ENCODE results near the gene JAM3. TPM values are rescaled to one million over a fixed set of nuclear protein-coding genes. Genes with fewer than 3 reads are reported as not detected.

JAM3 gene
- total RNA-seq (2022) (0.65 and 1.5 TPM in 2 replicates), Bru-seq, nascent RNA (percentile 17 among the genes with signal in this experiment), BruChase-seq, experiment 1, labeled RNA remaining after a 2-hour chase (percentile 16 among the genes with signal in this experiment), BruChase-seq, experiment 2, labeled RNA remaining after a 6-hour chase (percentile 18 among the genes with signal in this experiment)
- long read RNA-seq, partial matches to known transcripts, result 0 of 1 reads
- long read RNA-seq, other reads (novel, unspliced or antisense), result 0 of 1 reads

DNA sequence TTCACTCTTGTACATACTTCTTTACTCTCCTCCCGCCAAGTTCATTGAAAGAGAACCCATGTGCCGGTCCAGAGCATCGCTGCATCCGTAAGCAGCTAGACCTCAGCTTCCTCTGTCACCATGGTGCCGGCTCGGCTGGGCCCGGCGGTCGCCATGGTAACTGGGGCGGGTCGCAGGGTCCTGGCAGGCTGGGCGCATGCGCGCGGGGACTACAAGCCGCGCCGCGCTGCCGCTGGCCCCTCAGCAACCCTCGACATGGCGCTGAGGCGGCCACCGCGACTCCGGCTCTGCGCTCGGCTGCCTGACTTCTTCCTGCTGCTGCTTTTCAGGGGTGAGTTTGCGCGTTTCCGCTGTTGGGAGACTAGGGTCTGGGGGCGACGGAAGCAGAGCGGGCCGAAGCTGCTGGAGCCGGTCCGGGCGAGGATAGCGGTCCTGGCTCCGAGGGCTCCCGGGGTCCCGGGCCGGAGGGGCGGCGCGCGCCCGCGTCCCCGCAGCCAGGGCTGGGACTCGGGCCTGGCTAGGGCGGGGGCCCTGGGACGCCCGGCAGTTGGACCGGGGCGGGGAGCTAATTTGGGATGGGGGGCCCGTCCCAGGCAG lies at the start of gene JAM3:
TSS of gene JAM3 (plus strand) at position 244 of the 597 bp plus-strand sequence. CDS start at position 256, 12 bp downstream.
- DNase-seq, result peak; percentile 66 to 71

DNA sequence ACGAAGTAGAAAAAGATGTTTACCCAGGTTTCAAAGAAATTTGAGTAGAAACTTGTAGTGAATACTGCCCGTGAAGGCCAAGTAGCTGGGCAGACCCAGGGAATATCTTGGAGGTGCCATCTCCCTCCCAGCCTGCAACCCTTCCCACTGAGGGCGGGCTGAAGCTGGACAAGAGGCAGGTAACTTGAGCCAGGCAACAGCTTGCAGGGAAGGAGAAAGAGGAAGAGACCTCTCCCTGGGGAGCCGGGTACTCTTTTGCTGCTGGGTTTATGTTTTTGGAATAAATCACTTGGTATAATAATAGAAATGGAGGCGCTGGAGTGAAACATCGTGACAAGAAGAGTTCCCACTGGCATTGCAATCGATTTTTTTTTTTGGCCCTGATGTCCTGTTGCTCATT lies 49.4 kb upstream of the JAM3 start:
- H3K27ac Mint-ChIP-seq (ENCODE audit: unreplicated experiment), result no peak overlapping the region
- Histone ChIP-seq H3K9me3 (no peaks in the 10 kb centered on the region), H3K27me3 (replicated peaks; ENCODE audit: control insufficient read depth, insufficient read depth, low read length) (peaks cover 1% of the 10 kb centered on the region; the same call in 1 of the 2 replicates), H3K4me1 (no peaks in the 10 kb centered on the region), H3K4me3 (ENCODE audit: low read depth, low read length) (no peak overlapping the region), H3K36me3 (ENCODE audit: control insufficient read depth, insufficient read depth, low read length) (no peaks in the 10 kb centered on the region)
- no TSS peak for BruUV-seq (replicated peaks)
- no peaks in the 10 kb centered on the region for H3K4me1 Mint-ChIP-seq (ENCODE audit: low read depth, unreplicated experiment)
- no peak for DNase-seq
- H3K9me3 Mint-ChIP-seq (ENCODE audit: unreplicated experiment), result no peaks in the 10 kb centered on the region
- no peak overlapping the region for H3K4me3 Mint-ChIP-seq (ENCODE audit: unreplicated experiment)
- ChIA-PET CTCF (no interaction called here), POLR2A (no interaction called here)
- TF ChIP-seq, protein P1, sequence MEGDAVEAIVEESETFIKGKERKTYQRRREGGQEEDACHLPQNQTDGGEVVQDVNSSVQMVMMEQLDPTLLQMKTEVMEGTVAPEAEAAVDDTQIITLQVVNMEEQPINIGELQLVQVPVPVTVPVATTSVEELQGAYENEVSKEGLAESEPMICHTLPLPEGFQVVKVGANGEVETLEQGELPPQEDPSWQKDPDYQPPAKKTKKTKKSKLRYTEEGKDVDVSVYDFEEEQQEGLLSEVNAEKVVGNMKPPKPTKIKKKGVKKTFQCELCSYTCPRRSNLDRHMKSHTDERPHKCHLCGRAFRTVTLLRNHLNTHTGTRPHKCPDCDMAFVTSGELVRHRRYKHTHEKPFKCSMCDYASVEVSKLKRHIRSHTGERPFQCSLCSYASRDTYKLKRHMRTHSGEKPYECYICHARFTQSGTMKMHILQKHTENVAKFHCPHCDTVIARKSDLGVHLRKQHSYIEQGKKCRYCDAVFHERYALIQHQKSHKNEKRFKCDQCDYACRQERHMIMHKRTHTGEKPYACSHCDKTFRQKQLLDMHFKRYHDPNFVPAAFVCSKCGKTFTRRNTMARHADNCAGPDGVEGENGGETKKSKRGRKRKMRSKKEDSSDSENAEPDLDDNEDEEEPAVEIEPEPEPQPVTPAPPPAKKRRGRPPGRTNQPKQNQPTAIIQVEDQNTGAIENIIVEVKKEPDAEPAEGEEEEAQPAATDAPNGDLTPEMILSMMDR (IDR thresholded peaks at IDR 0.05; ENCODE audit: insufficient read depth in 1 of 2, low read depth in 1 of 2, low read length in 1 of 2, severe bottlenecking in 1 of 2, unreplicated experiment in 1 of 2), result no peak
- no peaks in the 10 kb centered on the region for H3K36me3 Mint-ChIP-seq (ENCODE audit: insufficient read depth, unreplicated experiment)
- H3K27me3 Mint-ChIP-seq (ENCODE audit: insufficient read depth, unreplicated experiment), result peaks cover 51% of the 10 kb centered on the region
- intact Hi-C loops (cut with micrococcal nuclease; ENCODE audit: unreplicated experiment), result no loop called here

More for the DNA sequence above, at the start of gene JAM3:
- peak within 1 kb of the TSS; percentile 45 for H3K4me3 Mint-ChIP-seq (ENCODE audit: unreplicated experiment)
- peaks cover 22% of the 10 kb centered on the region for H3K27me3 Mint-ChIP-seq (ENCODE audit: insufficient read depth, unreplicated experiment)
- no peaks in the 10 kb centered on the region for H3K9me3 Mint-ChIP-seq (ENCODE audit: unreplicated experiment)
- no peaks in the 10 kb centered on the region for H3K27me3 ChIP-seq (replicated peaks; ENCODE audit: control insufficient read depth, insufficient read depth, low read length)
- H3K4me3 ChIP-seq (ENCODE audit: low read depth, low read length), result no peak within 1 kb of the TSS
- BruUV-seq (replicated peaks), result no TSS peak
- 0 out of 2 replicates have a peak, but pooled peaks cover 6% of the 10 kb centered on the region for H3K9me3 ChIP-seq
- intact Hi-C loops (cut with micrococcal nuclease; ENCODE audit: unreplicated experiment), result no loop called here
- TF ChIP-seq, protein P1 (IDR thresholded peaks at IDR 0.05; ENCODE audit: insufficient read depth in 1 of 2, low read depth in 1 of 2, low read length in 1 of 2, severe bottlenecking in 1 of 2, unreplicated experiment in 1 of 2), result no peak
- no peaks in the 10 kb centered on the region for H3K36me3 ChIP-seq (ENCODE audit: control insufficient read depth, insufficient read depth, low read length)
- CTCF ChIA-PET, result interaction anchor here (1.6 kb wide), 1 partner anchor 30 kb away, joined by 6 read pairs; no protein-coding TSS in a partner anchor
- H3K4me1 ChIP-seq, result no peaks in the 10 kb centered on the region
- H3K36me3 Mint-ChIP-seq (ENCODE audit: insufficient read depth, unreplicated experiment), result no peaks in the 10 kb centered on the region
- no peak within 1 kb of the TSS for H3K27ac Mint-ChIP-seq (ENCODE audit: unreplicated experiment)
- no peaks in the 10 kb centered on the region for H3K4me1 Mint-ChIP-seq (ENCODE audit: low read depth, unreplicated experiment)
- POLR2A ChIA-PET, result no interaction called here

DNA sequence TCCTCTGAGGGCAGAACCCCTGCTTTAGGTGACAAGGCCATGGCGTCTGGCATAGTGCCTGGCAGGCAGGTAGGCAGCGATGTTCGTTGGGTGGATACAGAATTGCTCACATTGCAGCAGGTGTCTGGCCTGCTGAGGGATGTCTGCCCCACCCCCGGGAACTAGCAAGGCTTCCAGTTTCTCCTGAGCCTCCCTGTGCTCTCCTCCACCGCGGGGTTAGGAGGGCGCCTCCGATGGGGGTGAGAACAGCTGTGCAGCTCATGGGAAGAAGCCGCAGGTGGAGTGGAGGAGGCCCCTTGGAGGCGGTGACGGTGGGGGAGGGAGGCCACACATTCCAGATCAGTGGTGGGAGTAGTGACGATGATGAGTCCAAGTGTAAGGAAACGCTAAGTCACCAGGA lies 48.3 kb upstream of the JAM3 start:
- CTCF ChIA-PET, result no interaction called here

More for the DNA sequence above, 48.3 kb upstream of the JAM3 start:
- peaks cover 1% of the 10 kb centered on the region; the same call in 1 of the 2 replicates for H3K27me3 ChIP-seq (replicated peaks; ENCODE audit: control insufficient read depth, insufficient read depth, low read length)
- no peaks in the 10 kb centered on the region for H3K36me3 Mint-ChIP-seq (ENCODE audit: insufficient read depth, unreplicated experiment)
- TF ChIP-seq, protein P1 (IDR thresholded peaks at IDR 0.05; ENCODE audit: insufficient read depth in 1 of 2, low read depth in 1 of 2, low read length in 1 of 2, severe bottlenecking in 1 of 2, unreplicated experiment in 1 of 2), result no peak
- H3K4me3 Mint-ChIP-seq (ENCODE audit: unreplicated experiment), result no peak overlapping the region
- H3K4me1 ChIP-seq, result no peaks in the 10 kb centered on the region
- H3K9me3 ChIP-seq, result no peaks in the 10 kb centered on the region
- no peaks in the 10 kb centered on the region for H3K9me3 Mint-ChIP-seq (ENCODE audit: unreplicated experiment)
- no peak for DNase-seq
- H3K36me3 ChIP-seq (ENCODE audit: control insufficient read depth, insufficient read depth, low read length), result no peaks in the 10 kb centered on the region
- POLR2A ChIA-PET, result no interaction called here
- no peak overlapping the region for H3K27ac Mint-ChIP-seq (ENCODE audit: unreplicated experiment)
- H3K4me3 ChIP-seq (ENCODE audit: low read depth, low read length), result no peak overlapping the region
- BruUV-seq (replicated peaks), result no TSS peak
- intact Hi-C loops (cut with micrococcal nuclease; ENCODE audit: unreplicated experiment), result no loop called here
- peaks cover 57% of the 10 kb centered on the region for H3K27me3 Mint-ChIP-seq (ENCODE audit: insufficient read depth, unreplicated experiment)
- H3K4me1 Mint-ChIP-seq (ENCODE audit: low read depth, unreplicated experiment), result no peaks in the 10 kb centered on the region
